HepG2 (cell line): Measurements from ENCODE around the gene ERCC6L2.

Source experiments
- FOXA1 ChIP-seq, 2 experiments: fragments of 450-650 bp in 1 of 2; sonication (generic) in 1 of 2; formaldehyde crosslinking in 1 of 2; IDR thresholded peaks; 2 replicates each; pipeline versions ENCODE4 v1.4.0 to v1.6.1; 2016 to 2020; ENCODE audit warnings: missing genetic modification reagents in 1 of 2
- RBM39 ChIP-seq: fragments of 200-400 bp; formaldehyde crosslinking; IDR thresholded peaks from one replicate; pipeline ENCODE4 v1.6.1; 2018; ENCODE audit warnings: antibody characterized with exemption, mild to moderate bottlenecking, low read depth, low read length; ENCODE audit not compliant: poor library complexity, severe bottlenecking
- TCF7L2 ChIP-seq: IDR thresholded peaks from 2 replicates; pipeline ENCODE4 v1.6.1; 2011; ENCODE audit warnings: mild to moderate bottlenecking, low read depth, low read length, moderate library complexity
- TFDP1 ChIP-seq: IDR thresholded peaks from 2 replicates; pipeline ENCODE4 v1.6.1; 2016; ENCODE audit warnings: missing compliant biosample characterization, missing genetic modification reagents, borderline replicate concordance
- TFDP2 ChIP-seq: sonication (generic); formaldehyde crosslinking; IDR thresholded peaks from 2 replicates; pipeline ENCODE4 v1.4.0; 2020; ENCODE audit warnings: missing genetic modification reagents
- TOPORS ChIP-seq: sonication (generic); formaldehyde crosslinking; IDR thresholded peaks from 2 replicates; pipeline ENCODE4 v1.8.0; 2023; ENCODE audit warnings: mild to moderate bottlenecking, missing genetic modification reagents
- ZNF263 ChIP-seq: sonication (generic); formaldehyde crosslinking; IDR thresholded peaks from 2 replicates; pipeline ENCODE4 v1.4.0; 2020; ENCODE audit warnings: missing genetic modification reagents
- ZZZ3 ChIP-seq: sonication (generic); formaldehyde crosslinking; IDR thresholded peaks from 2 replicates; pipeline ENCODE4 v1.4.0; 2020; ENCODE audit warnings: missing genetic modification reagents, mild to moderate bottlenecking, borderline replicate concordance
- TF ChIP-seq, protein P1 (sequence below): sonication (generic); formaldehyde crosslinking; IDR thresholded peaks from 2 replicates; pipeline ENCODE4 v1.8.0; 2022; ENCODE audit warnings: low read depth, missing genetic modification reagents
- TF ChIP-seq, protein P2 (sequence below): sonication (generic); formaldehyde crosslinking; IDR thresholded peaks from 2 replicates; pipeline ENCODE4 v1.4.0; 2020; ENCODE audit warnings: missing genetic modification reagents
- TF ChIP-seq, protein P3 (sequence below), 2 experiments: sonication (generic) in 1 of 2; formaldehyde crosslinking in 1 of 2; IDR thresholded peaks; 2 replicates each; pipeline versions ENCODE4 v1.5.1 to v1.6.1; 2011 to 2020; ENCODE audit warnings: borderline replicate concordance in 1 of 2, low read depth in 1 of 2, low read length in 1 of 2, mild to moderate bottlenecking in 1 of 2, missing genetic modification reagents in 1 of 2, moderate library complexity in 1 of 2

DNA sequence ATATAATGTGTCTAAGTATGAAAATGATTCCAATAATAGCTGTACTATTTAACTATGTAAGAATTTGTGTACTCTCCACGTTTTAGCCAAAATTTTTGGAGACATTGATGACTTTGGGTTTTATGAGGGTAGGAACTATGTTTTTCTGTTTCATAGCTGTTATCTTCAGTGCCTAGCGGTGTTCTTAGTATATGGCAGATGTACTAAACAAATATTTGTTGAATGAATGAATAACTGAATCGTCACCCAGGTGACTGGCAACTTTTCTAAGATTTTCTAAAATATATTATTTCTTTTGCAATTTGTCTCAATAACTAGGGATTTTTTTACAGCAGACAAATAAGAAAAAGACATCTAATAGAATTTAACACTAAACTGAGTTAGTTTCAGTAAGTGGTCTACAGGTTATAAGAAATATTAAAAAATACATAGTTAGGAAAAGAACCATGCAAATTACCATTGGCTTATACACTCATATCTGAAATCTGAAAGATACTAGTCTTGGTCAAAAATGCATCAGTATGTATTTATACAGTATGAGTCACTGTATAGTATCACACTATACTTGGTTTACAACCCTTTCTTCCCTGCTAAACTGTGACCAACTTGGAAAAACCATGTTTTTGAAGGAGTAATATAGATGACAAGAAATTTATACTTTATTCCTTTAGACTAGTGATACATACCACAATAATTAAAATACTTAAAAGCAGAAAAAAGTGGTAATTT lies 10.5 kb upstream of the ERCC6L2 start:
- TF ChIP-seq RBM39 (no peak), ZZZ3 (no peak), ZNF263 (CRISPR knock-in tag) (no peak), TOPORS (CRISPR knock-in tag) (no peak), TFDP1 (CRISPR knock-in tag) (no peak), TCF7L2 (no peak), FOXA1 (IDR thresholded peaks at IDR 0.05) (no peak), FOXA1 (CRISPR knock-in tag; IDR thresholded peaks at IDR 0.05) (no peak), TFDP2 (CRISPR knock-in tag) (no peak)
- TF ChIP-seq, protein P1, sequence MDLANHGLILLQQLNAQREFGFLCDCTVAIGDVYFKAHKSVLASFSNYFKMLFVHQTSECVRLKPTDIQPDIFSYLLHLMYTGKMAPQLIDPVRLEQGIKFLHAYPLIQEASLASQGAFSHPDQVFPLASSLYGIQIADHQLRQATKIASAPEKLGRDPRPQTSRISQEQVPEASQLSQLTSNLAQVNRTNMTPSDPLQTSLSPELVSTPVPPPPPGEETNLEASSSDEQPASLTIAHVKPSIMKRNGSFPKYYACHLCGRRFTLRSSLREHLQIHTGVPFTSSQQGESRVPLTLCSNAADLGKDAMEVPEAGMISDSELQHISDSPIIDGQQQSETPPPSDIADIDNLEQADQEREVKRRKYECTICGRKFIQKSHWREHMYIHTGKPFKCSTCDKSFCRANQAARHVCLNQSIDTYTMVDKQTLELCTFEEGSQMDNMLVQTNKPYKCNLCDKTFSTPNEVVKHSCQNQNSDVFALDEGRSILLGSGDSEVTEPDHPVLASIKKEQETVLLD = no peak
- TF ChIP-seq, protein P2, sequence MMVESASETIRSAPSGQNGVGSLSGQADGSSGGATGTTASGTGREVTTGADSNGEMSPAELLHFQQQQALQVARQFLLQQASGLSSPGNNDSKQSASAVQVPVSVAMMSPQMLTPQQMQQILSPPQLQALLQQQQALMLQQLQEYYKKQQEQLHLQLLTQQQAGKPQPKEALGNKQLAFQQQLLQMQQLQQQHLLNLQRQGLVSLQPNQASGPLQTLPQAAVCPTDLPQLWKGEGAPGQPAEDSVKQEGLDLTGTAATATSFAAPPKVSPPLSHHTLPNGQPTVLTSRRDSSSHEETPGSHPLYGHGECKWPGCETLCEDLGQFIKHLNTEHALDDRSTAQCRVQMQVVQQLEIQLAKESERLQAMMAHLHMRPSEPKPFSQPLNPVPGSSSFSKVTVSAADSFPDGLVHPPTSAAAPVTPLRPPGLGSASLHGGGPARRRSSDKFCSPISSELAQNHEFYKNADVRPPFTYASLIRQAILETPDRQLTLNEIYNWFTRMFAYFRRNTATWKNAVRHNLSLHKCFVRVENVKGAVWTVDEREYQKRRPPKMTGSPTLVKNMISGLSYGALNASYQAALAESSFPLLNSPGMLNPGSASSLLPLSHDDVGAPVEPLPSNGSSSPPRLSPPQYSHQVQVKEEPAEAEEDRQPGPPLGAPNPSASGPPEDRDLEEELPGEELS (CRISPR knock-in tag) = no peak
- TF ChIP-seq, protein P3, sequence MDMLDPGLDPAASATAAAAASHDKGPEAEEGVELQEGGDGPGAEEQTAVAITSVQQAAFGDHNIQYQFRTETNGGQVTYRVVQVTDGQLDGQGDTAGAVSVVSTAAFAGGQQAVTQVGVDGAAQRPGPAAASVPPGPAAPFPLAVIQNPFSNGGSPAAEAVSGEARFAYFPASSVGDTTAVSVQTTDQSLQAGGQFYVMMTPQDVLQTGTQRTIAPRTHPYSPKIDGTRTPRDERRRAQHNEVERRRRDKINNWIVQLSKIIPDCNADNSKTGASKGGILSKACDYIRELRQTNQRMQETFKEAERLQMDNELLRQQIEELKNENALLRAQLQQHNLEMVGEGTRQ (IDR thresholded peaks at IDR 0.05; ENCODE audit: low read depth, low read length) = no peak
- TF ChIP-seq, protein P3 (CRISPR knock-in tag; IDR thresholded peaks at IDR 0.05; ENCODE audit: borderline replicate concordance) = no peak
